Measurements from ENCODE around the gene TMEM129.

Gene TMEM129

GRCh38 chr4:1715002-1715758 lies 5.9 kb downstream of the TMEM129 start:
- no peak overlapping the region for H3K4me3 ChIP-seq (ENCODE audit: low read depth, low read length)
- H3K27ac ChIP-seq (ENCODE audit: extremely low read depth, low read depth, low read length) = peak overlapping the region; percentile 4; the same call in 1 of the 2 replicates
- POLR2A ChIA-PET = interaction anchor here (0.7 kb wide), 1 partner anchor 19 kb away, joined by 3 read pairs; no protein-coding TSS in a partner anchor
- TF ChIP-seq ZNF202 (tag by site-specific recombination; IDR thresholded peaks at IDR 0.05; ENCODE audit: borderline replicate concordance) = no peak
- no peak for TF ChIP-seq SCRT2 (tag by site-specific recombination; IDR thresholded peaks at IDR 0.05)
- TF ChIP-seq OSR2 (tag by site-specific recombination; IDR thresholded peaks at IDR 0.05) = no peak
- no peak for TF ChIP-seq GLI4 (tag by site-specific recombination; IDR thresholded peaks at IDR 0.05)
- TF ChIP-seq HOXD13 (CRISPR knock-in tag; IDR thresholded peaks at IDR 0.05; ENCODE audit: borderline replicate concordance) = no peak
- TF ChIP-seq ZNF530 (tag by site-specific recombination; IDR thresholded peaks at IDR 0.05; ENCODE audit: low read depth) = no peak
- TF ChIP-seq ZNF140 (tag by site-specific recombination; IDR thresholded peaks at IDR 0.05) = no peak
- no peak for TF ChIP-seq ZFP69B (tag by site-specific recombination; IDR thresholded peaks at IDR 0.05)
- TF ChIP-seq ZNF16 (tag by site-specific recombination; IDR thresholded peaks at IDR 0.05; ENCODE audit: low read depth) = no peak
- no peaks in the 10 kb centered on the region for H3K4me1 ChIP-seq (ENCODE audit: control insufficient read depth, insufficient read depth, low read length)
- H3K36me3 ChIP-seq (ENCODE audit: control insufficient read depth in 2 of 2, insufficient read depth in 1 of 2, low read length in 2 of 2) = peaks cover 0 to 43% of the 10 kb centered on the region in 2 experiments; a peak in 2 of 3 replicates
- H3K9me3 ChIP-seq (ENCODE audit: control insufficient read depth, insufficient read depth, low read depth, low read length) = no peaks in the 10 kb centered on the region
- CTCF ChIA-PET = interaction anchor here (3.4 kb wide), 1 partner anchor 22 kb away, joined by 14 read pairs; no protein-coding TSS in a partner anchor

GRCh38 chr4:1714303-1715001 lies 6.7 kb downstream of the TMEM129 start:
- Histone ChIP-seq H3K4me3 (ENCODE audit: low read depth, low read length) (peak overlapping the region; percentile 15), H3K27ac (ENCODE audit: extremely low read depth, low read depth, low read length) (no peak overlapping the region), H3K9me3 (ENCODE audit: control insufficient read depth, insufficient read depth, low read depth, low read length) (no peaks in the 10 kb centered on the region), H3K36me3 (ENCODE audit: control insufficient read depth in 2 of 2, insufficient read depth in 1 of 2, low read length in 2 of 2) (peaks cover 0 to 50% of the 10 kb centered on the region in 2 experiments; a peak in 2 of 3 replicates), H3K4me1 (ENCODE audit: control insufficient read depth, insufficient read depth, low read length) (no peaks in the 10 kb centered on the region)
- ChIA-PET POLR2A (no interaction called here), CTCF (interaction anchor here (0.7 to 3.4 kb wide), 4 partner anchors 11 to 21 kb away, joined by 3 to 14 read pairs (median 3); no protein-coding TSS in a partner anchor)
- TF ChIP-seq ZNF214 (tag by site-specific recombination; IDR thresholded peaks at IDR 0.05; ENCODE audit: borderline replicate concordance) (no peak), ZNF274 (IDR thresholded peaks at IDR 0.05; ENCODE audit: low read length) (no peak), ZNF274 (tag by site-specific recombination; IDR thresholded peaks at IDR 0.05; ENCODE audit: borderline replicate concordance) (no peak), REPIN1 (tag by site-specific recombination; IDR thresholded peaks at IDR 0.05; ENCODE audit: low read depth) (no peak), ZNF121 (tag by site-specific recombination; IDR thresholded peaks at IDR 0.05) (peak; percentile 84), ZNF571 (tag by site-specific recombination; IDR thresholded peaks at IDR 0.05) (no peak), ZNF664 (tag by site-specific recombination; IDR thresholded peaks at IDR 0.05) (no peak)

DNA sequence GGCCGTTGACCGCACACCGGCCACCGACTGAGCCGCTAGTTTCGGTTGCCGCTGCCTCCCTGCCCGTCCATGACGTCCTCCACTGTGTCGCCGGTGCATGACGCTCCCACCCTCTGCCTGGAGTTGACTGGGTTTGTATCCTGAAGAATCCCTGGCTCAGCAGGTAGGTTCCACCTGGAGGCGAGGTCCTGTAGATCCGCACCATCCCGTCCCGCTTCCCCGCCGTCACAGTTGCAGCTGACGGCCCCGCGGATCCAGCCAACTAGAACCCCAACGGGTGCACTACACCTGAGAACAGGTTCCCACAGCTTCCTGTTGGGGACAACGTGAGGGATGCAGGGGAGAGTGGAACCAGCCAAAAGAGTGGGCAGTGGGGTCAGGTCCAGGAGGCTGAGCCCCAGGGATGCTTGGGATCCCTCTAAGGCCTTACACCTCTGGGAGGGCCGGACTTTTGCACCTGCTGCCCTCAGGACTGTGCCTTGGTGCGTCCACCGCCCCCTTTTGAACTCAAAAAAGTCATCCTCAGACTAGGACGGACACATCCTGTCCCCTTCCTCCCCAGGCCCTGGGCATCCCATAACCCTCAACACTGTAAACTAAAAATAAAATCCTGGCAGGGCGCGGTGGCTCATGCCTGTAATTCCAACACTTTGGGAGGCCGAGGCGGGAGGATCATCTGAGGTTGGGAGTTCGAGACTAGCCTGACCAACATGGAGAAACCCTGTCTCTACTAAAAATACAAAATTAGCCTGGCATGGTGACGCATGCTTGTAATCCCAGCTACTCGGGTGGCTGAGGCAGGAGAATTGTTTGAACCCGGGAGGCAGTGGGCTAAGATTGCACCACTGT lies 7.9 kb downstream of the TMEM129 start:
- peaks cover 0 to 54% of the 10 kb centered on the region in 2 experiments; a peak in 2 of 3 replicates for H3K36me3 ChIP-seq (ENCODE audit: control insufficient read depth in 2 of 2, insufficient read depth in 1 of 2, low read length in 2 of 2)
- no peaks in the 10 kb centered on the region for H3K4me1 ChIP-seq (ENCODE audit: control insufficient read depth, insufficient read depth, low read length)
- CTCF ChIA-PET = interaction anchor here (1.0 to 3.4 kb wide), 3 partner anchors 12 to 20 kb away, joined by 3 to 14 read pairs (median 3); no protein-coding TSS in a partner anchor
- TF ChIP-seq ZNF248 (tag by site-specific recombination; IDR thresholded peaks at IDR 0.05) = no peak
- peak; percentile 48 for TF ChIP-seq ZBTB11 (tag by site-specific recombination; conservative IDR thresholded peaks at IDR 0.05; ENCODE audit: low read depth)
- peak; percentile 50; the same call in 1 of the 2 replicates for TF ChIP-seq ZNF629 (tag by site-specific recombination; IDR thresholded peaks at IDR 0.05)
- TF ChIP-seq, protein P1, sequence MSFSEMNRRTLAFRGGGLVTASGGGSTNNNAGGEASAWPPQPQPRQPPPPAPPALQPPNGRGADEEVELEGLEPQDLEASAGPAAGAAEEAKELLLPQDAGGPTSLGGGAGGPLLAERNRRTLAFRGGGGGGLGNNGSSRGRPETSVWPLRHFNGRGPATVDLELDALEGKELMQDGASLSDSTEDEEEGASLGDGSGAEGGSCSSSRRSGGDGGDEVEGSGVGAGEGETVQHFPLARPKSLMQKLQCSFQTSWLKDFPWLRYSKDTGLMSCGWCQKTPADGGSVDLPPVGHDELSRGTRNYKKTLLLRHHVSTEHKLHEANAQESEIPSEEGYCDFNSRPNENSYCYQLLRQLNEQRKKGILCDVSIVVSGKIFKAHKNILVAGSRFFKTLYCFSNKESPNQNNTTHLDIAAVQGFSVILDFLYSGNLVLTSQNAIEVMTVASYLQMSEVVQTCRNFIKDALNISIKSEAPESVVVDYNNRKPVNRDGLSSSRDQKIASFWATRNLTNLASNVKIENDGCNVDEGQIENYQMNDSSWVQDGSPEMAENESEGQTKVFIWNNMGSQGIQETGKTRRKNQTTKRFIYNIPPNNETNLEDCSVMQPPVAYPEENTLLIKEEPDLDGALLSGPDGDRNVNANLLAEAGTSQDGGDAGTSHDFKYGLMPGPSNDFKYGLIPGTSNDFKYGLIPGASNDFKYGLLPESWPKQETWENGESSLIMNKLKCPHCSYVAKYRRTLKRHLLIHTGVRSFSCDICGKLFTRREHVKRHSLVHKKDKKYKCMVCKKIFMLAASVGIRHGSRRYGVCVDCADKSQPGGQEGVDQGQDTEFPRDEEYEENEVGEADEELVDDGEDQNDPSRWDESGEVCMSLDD (tag by site-specific recombination; IDR thresholded peaks at IDR 0.05) = peak; percentile 17; the same call in 1 of the 2 replicates

More for the DNA sequence above, 7.9 kb downstream of the TMEM129 start:
- POLR2A ChIA-PET = interaction anchor here (1.0 to 1.8 kb wide), 3 partner anchors 8 to 32 kb away, joined by 3 to 44 read pairs (median 21); partner anchors contain the start of genes TACC3 and TMEM129
- no peaks in the 10 kb centered on the region for H3K9me3 ChIP-seq (ENCODE audit: control insufficient read depth, insufficient read depth, low read depth, low read length)
- peak overlapping the region; percentile 99 for H3K27ac ChIP-seq (ENCODE audit: extremely low read depth, low read depth, low read length)
- peak overlapping the region; percentile 85 for H3K4me3 ChIP-seq (ENCODE audit: low read depth, low read length)
